ENCODE results near the gene METTL26. TPM values are rescaled to one million over a fixed set of nuclear protein-coding genes. Genes with fewer than 3 reads are reported as not detected.

Gene METTL26
- total and polyA plus RNA-seq, 9 of the 15 experiments (the other 6 are each of a cell fraction or from before 2014, with no cell fraction given) = 7.3 to 262 (median 80.9) TPM

DNA sequence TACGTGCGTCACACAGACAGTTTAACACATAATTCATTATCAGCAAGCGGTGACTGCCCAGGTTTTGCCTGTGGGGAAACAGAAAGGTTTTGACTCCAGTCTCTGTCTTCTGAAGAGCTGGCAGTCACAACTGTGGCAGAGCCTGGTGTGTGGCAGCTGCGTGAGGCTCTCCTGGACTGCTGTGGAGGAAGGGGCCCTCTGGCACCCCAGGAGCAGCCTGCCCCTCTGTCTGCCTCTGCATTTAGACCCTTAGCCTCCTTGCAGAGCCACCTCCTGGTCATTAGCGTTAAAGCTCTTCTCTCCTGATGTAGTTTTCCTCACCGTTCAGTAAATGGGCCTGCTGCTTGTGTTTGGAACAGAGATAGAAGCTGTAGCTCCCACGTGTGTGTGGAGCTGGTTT is 35.3 kb downstream of the METTL26 start (continued):
- TF ChIP-seq, protein P1, sequence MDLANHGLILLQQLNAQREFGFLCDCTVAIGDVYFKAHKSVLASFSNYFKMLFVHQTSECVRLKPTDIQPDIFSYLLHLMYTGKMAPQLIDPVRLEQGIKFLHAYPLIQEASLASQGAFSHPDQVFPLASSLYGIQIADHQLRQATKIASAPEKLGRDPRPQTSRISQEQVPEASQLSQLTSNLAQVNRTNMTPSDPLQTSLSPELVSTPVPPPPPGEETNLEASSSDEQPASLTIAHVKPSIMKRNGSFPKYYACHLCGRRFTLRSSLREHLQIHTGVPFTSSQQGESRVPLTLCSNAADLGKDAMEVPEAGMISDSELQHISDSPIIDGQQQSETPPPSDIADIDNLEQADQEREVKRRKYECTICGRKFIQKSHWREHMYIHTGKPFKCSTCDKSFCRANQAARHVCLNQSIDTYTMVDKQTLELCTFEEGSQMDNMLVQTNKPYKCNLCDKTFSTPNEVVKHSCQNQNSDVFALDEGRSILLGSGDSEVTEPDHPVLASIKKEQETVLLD (IDR thresholded peaks at IDR 0.05) = no peak

DNA sequence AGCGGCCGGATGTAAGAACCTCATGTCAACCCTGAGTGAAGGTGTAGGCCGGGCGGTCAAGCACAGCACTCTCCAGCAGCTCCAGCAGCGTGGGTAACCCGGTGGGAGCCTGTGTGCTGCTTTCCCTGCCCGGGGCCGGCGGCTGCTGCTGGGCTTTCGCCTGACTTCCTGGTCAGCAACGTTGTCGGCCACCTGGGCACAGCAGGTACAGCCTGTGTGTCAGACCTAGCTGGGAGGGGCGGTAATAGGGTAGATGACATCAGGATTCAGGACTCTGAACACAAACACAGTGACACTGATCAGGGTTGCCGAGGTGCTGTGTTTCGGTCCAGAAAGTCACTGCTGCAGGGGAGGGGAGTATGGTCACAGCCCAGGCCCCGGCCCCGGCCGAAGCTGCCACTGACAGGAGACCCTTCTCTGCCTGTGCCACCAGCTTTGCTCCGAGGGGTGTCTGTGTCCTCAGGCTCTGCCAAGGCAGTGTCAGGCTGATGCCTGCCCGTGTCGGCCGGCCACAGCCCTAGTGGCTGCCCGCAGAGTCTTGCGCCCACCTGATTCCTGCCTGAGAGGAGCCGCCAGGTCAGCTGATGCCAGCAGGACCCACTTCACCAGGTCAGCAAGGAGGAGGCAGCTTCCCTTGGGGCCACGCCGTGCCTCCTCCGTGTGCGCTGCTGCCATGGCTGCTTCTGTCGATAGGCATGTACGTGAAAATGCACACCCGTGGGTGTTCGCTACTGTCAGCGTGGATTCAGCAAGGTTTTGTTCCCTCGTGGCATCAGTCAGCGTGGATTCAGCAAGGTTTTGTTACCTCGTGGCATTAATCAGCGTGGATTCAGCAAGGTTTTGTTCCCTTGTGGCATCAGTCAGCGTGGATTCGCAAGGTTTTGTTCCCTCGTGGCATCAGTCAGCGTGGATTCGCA is 37.0 kb downstream of the METTL26 start:
- ATAC-seq = no peak
- TF ChIP-seq SMARCC2 (IDR thresholded peaks at IDR 0.05; ENCODE audit: low read depth) = no peak
- TF ChIP-seq RBFOX2 (IDR thresholded peaks at IDR 0.05; ENCODE audit: low read depth, low read length) = peak; percentile 29; the same call in 1 of the 2 replicates
- TF ChIP-seq PHF8 (IDR thresholded peaks at IDR 0.05; ENCODE audit: borderline replicate concordance, low read length) = no peak
- TF ChIP-seq CREBBP (IDR thresholded peaks at IDR 0.05; ENCODE audit: low read depth, low read length) = no peak
- TF ChIP-seq SMAD2 (IDR thresholded peaks at IDR 0.05; ENCODE audit: low read depth, low read length) = no peak
- TF ChIP-seq ZNF717 (CRISPR knock-in tag; IDR thresholded peaks at IDR 0.05) = no peak
- TF ChIP-seq CHD1 (IDR thresholded peaks at IDR 0.05; ENCODE audit: low read length) = no peak
- TF ChIP-seq, protein P2, sequence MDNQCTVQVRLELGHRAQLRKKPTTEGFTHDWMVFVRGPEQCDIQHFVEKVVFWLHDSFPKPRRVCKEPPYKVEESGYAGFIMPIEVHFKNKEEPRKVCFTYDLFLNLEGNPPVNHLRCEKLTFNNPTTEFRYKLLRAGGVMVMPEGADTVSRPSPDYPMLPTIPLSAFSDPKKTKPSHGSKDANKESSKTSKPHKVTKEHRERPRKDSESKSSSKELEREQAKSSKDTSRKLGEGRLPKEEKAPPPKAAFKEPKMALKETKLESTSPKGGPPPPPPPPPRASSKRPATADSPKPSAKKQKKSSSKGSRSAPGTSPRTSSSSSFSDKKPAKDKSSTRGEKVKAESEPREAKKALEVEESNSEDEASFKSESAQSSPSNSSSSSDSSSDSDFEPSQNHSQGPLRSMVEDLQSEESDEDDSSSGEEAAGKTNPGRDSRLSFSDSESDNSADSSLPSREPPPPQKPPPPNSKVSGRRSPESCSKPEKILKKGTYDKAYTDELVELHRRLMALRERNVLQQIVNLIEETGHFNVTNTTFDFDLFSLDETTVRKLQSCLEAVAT (IDR thresholded peaks at IDR 0.05) = no peak
- WGBS (ENCODE audit: insufficient coverage, low coverage, missing lambda C conversion rate) = 96% methylated on average over 37 of the region's 43 CpGs
- H2AFZ ChIP-seq (ENCODE audit: low read depth, low read length) = no peak overlapping the region
- intact Hi-C loops (cut with micrococcal nuclease) = no loop called here
- H3K79me2 ChIP-seq (ENCODE audit: control insufficient read depth, insufficient read depth, low read length) = peaks cover 58% of the 10 kb centered on the region
- DNase-seq (ENCODE audit: extremely low read depth in 1 of 4, low spot score in 3 of 4) = no peak
- POLR2A ChIA-PET = interaction anchor here (1.4 to 1.6 kb wide), 2 partner anchors 9 to 10 kb away, joined by 7 to 8 read pairs; partner anchors contain the start of gene RAB40C
- in situ Hi-C loops (cut with MboI) = no loop called here
- H3K9me3 ChIP-seq (replicated peaks; ENCODE audit: control insufficient read depth, insufficient read depth, low read depth, low read length) = no peaks in the 10 kb centered on the region
- CTCF ChIA-PET (ENCODE audit: low intra/inter-chr PET ratio) = no interaction called here
- FAIRE-seq = no peak
- H3K9ac ChIP-seq (ENCODE audit: insufficient read depth in 1 of 2, low read depth in 2 of 2, low read length in 2 of 2) = no peak overlapping the region
- H3K9me1 ChIP-seq (ENCODE audit: control insufficient read depth, insufficient read depth, low read length) = peaks cover 5% of the 10 kb centered on the region
- H3K36me3 ChIP-seq (ENCODE audit: control insufficient read depth, insufficient read depth, low read length) = peaks cover 36% of the 10 kb centered on the region; the same call in 2 of the 3 replicates
- no peaks in the 10 kb centered on the region for H3K27me3 ChIP-seq (ENCODE audit: control insufficient read depth in 2 of 2, insufficient read depth in 2 of 2, low read length in 2 of 2)
- H3K4me2 ChIP-seq (ENCODE audit: insufficient read depth, low read length) = no peak overlapping the region
- BruUV-seq (replicated peaks) = no TSS peak
- H3K27ac ChIP-seq (ENCODE audit: extremely low read depth, low read depth, low read length) = no peak overlapping the region
- no peaks in the 10 kb centered on the region for H4K20me1 ChIP-seq (replicated peaks; ENCODE audit: control insufficient read depth, insufficient read depth, low read length)
- peaks cover 0 to 21% of the 10 kb centered on the region in 2 experiments; a peak in 2 of 5 replicates for H3K4me1 ChIP-seq (replicated peaks in 1 of 2; ENCODE audit: control insufficient read depth in 2 of 2, insufficient read depth in 2 of 2, low read length in 2 of 2)
- H3K4me3 ChIP-seq = no peak overlapping the region
